Adrenal gland (tissue), 12 donors: ENCODE measurements around the gene TEF. TPM values are rescaled to one million over a fixed set of nuclear protein-coding genes. Genes with fewer than 3 reads are reported as not detected.

ENCODE experiments used
- DNase-seq, 7 donors: peaks; one replicate each; pipeline ENCODE4 v3.0.0-alpha.2; 2019 to 2020
- H3K27ac ChIP-seq, 5 donors: fragments of 200-600 bp; sonication (generic) in 4 of 5; 1 replicate in 3 of 5; 2 replicates in 2 of 5; pipeline versions ENCODE4 v1.5.1 to v1.8.0; 2016 to 2020; ENCODE audit warnings: mild to moderate bottlenecking in 1 of 5
- H3K27me3 ChIP-seq: fragments of 200-600 bp; 2 replicates; pipeline ENCODE4 v1.8.0; 2021
- H3K36me3 ChIP-seq, 2 donors: fragments of 200-600 bp; replicated peaks in 1 of 2; 1 replicate in 1 of 2; 2 replicates in 1 of 2; pipeline versions ENCODE4 v1.5.1 to v1.8.0; 2018 to 2022
- H3K4me1 ChIP-seq, 2 donors: fragments of 200-600 bp; replicated peaks in 1 of 2; 1 replicate in 1 of 2; 2 replicates in 1 of 2; pipeline versions ENCODE4 v1.5.1 to v1.8.0; 2018 to 2021
- H3K4me3 ChIP-seq, 4 donors: fragments of 200-600 bp; sonication (generic) in 3 of 4; one replicate each; pipeline ENCODE4 v1.5.1; 2016 to 2018
- H3K9me3 ChIP-seq, 3 donors: fragments of 200-600 bp; sonication (generic) in 1 of 3; replicated peaks in 1 of 3; 1 replicate in 2 of 3; 2 replicates in 1 of 3; pipeline versions ENCODE4 v1.5.1 to v1.8.0; 2016 to 2021
- CTCF ChIP-seq, 6 experiments: fragments of 450-650 bp in 4 of 6; fragments of 200-600 bp in 2 of 6; sonication (generic) in 1 of 6; IDR thresholded peaks; 1 replicate in 5 of 6; 2 replicates in 1 of 6; pipeline versions ENCODE4 v1.5.1 to v1.8.0; 2016 to 2021; ENCODE audit warnings: antibody characterized with exemption in 6 of 6, mild to moderate bottlenecking in 2 of 6, moderate library complexity in 1 of 6
- POLR2A ChIP-seq, 2 donors: fragments of 450-650 bp; IDR thresholded peaks; one replicate each; pipeline ENCODE4 v1.6.1; 2017; ENCODE audit warnings: antibody characterized with exemption in 2 of 2, mild to moderate bottlenecking in 2 of 2, moderate library complexity in 1 of 2
- WGBS, 4 donors: extraction: QIAGEN DNeasy Blood & Tissue Kit in 2 of 4; methylation state at CpG; one replicate each; pipeline versions ENCODE4 v1.1.5 to v1.1.7; 2013 to 2017; 5-methylcytosine and 5-hydroxymethylcytosine counted together
- intact Hi-C, 2 donors: fragments of 100-400 bp; cut with DNase I; formaldehyde crosslinking; loops; one replicate each; pipeline versions ENCODE4 v1.14.1 to v1.15.0; 2022 to 2023
- polyA plus RNA-seq, 3 donors: library from polyadenylated mRNA; stranded (reverse); fragments of 200-250 nt in 2 of 3; fragments of 350-450 nt in 1 of 3; fragmentation: Illumina TruSeq in 1 of 3; extraction: RNeasy Lipid Tissue Mini Kit (QIAGEN cat#74804) in 1 of 3; gene quantifications; one replicate each; pipeline ENCODE4 v1.2.3, GENCODE V29; 2013 to 2014
- total RNA-seq, 9 donors: library from RNA; depleted of rRNA in 4 of 9; stranded (reverse); fragments of >200 nt in 4 of 9; fragments of 120-200 nt in 1 of 9; fragmentation: NEBNext Ultra II Directional in 1 of 9; extraction: Animal tissue kit (Norgen Biotek cat#: 25700) in 1 of 9; gene quantifications; one replicate each; pipeline versions ENCODE4 v1.1.0 to v1.2.4, GENCODE V29; 2013 to 2023
- donor health status: healthy with polysubstance abuse.
- donor health status: Bipolar disorder and iron deficiency.
- donor health status: DM: yes; HTN: yes; CAD: no.
- donor health status: DM: no; HTN: no; CAD: no.
- donor health status: DM: no; HTN: no; CAD: no.
- donor health status: DM: yes; HTN: yes; CAD: no.

TEF gene
- total and polyA plus RNA-seq, 12 donors, result 7.2 to 33.9 (median 20.3) TPM

GRCh38 chr22:41357191-41357590 lies 24.6 kb upstream of the TEF start:
- Histone ChIP-seq H3K27me3 (no peaks in the 10 kb centered on the region), H3K27ac (no peak overlapping the region), H3K4me3 (no peak overlapping the region), H3K36me3 (peaks cover 0 to 63% of the 10 kb centered on the region in 2 donors), H3K9me3 (no peaks in the 10 kb centered on the region), H3K4me1 (no peaks in the 10 kb centered on the region)
- intact Hi-C loops, result no loop called here
- 80 to 92% (median 90%) methylated on average over 4 to 16 of the region's 16 CpGs for WGBS, 4 donors
- no peak for DNase-seq
- no peak for TF ChIP-seq POLR2A (IDR thresholded peaks at IDR 0.05)
- no peak for TF ChIP-seq CTCF (IDR thresholded peaks at IDR 0.05)

- Histone ChIP-seq H3K27me3 (no peaks in the 10 kb centered on the region), H3K36me3 (peaks cover 0 to 45% of the 10 kb centered on the region in 2 donors), H3K27ac (no peak overlapping the region), H3K4me3 (no peak overlapping the region), H3K9me3 (no peaks in the 10 kb centered on the region), H3K4me1 (no peaks in the 10 kb centered on the region)
- intact Hi-C loops, result no loop called here
- DNase-seq, result no peak
- WGBS, 4 donors, result 86 to 89% (median 86%) methylated on average over 9 to 17 of the region's 17 CpGs
- no peak for TF ChIP-seq POLR2A (IDR thresholded peaks at IDR 0.05)
- no peak for TF ChIP-seq CTCF (IDR thresholded peaks at IDR 0.05)
Measured at GRCh38 chr22:41358927-41359326, 22.8 kb upstream of the TEF start.

DNA sequence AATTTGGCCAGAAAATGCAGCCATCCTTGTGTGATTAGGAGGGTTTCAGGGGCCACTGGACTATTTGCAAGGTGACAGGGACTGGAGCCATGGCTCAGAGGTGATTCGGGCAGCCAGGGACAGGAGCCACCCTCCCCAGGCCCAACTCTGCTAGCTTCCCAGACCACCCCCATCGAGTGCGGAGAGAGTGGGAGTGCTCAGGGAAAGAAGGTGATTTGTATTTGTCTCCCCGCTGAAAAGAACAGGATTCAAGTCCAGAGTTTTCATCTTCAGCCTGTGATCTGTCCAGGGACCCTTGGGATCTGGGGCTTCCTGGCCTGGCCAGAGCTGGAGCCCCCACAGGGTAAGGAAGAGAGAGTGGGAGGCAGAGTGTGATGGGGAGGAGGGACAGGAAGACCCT lies 22.4 kb upstream of the TEF start:
- TF ChIP-seq POLR2A (IDR thresholded peaks at IDR 0.05) (no peak), CTCF (IDR thresholded peaks at IDR 0.05) (no peak)
- Histone ChIP-seq H3K27ac (no peak overlapping the region), H3K36me3 (peaks cover 0 to 41% of the 10 kb centered on the region in 2 donors), H3K27me3 (no peaks in the 10 kb centered on the region), H3K9me3 (no peaks in the 10 kb centered on the region), H3K4me1 (no peaks in the 10 kb centered on the region), H3K4me3 (no peak overlapping the region)
- DNase-seq, result no peak
- 81 to 89% (median 84%) methylated on average over 4 of the region's 4 CpGs for WGBS, 4 donors
- intact Hi-C loops, result no loop called here

DNA sequence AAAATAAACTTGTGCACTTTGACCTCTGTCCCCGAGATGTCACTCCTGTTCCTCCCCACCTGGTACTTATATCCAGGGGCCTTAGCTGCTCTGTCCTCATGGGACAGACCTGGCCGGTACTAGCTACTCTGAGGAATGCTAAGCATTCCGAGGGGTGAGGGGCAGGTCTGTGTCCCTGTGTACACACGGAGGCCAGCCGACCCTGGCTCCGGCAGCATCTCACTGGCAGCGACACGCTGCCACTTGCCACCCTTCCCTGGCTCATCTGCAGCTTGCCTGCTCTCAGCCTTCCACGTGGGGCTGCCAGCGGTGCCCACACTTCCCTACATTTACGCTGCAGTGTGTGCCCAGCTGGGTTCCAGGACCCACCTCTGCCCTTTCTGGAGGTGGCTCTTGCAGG lies 21.6 kb upstream of the TEF start:
- no peak for DNase-seq
- intact Hi-C loops, result no loop called here

More for the DNA sequence above, 21.6 kb upstream of the TEF start:
- no peaks in the 10 kb centered on the region for H3K27me3 ChIP-seq
- H3K36me3 ChIP-seq, result peaks cover 0 to 33% of the 10 kb centered on the region in 2 donors
- H3K4me3 ChIP-seq, result no peak overlapping the region
- H3K27ac ChIP-seq, result no peak overlapping the region
- 65 to 77% (median 73%) methylated on average over 11 of the region's 11 CpGs for WGBS, 4 donors
- TF ChIP-seq CTCF (IDR thresholded peaks at IDR 0.05), result no peak
- no peak for TF ChIP-seq POLR2A (IDR thresholded peaks at IDR 0.05)
- no peaks in the 10 kb centered on the region for H3K9me3 ChIP-seq
- H3K4me1 ChIP-seq, result no peaks in the 10 kb centered on the region
